Neuronal stem cell (in vitro differentiated cells): Measurements from ENCODE around the gene SPIN2A.
"Not testable (repeated sequence)": the region's sequence is repeated elsewhere in the genome, so short reads cannot be mapped to it uniquely, and the experiment has no call there.

ENCODE experiments used
- DNase-seq: peaks from one replicate; pipeline ENCODE4 v3.0.0-alpha.2; 2013; ENCODE audit warnings: low spot score
- H2AFZ ChIP-seq: one replicate; pipeline ENCODE4 v1.6.1; 2013; ENCODE audit warnings: mild to moderate bottlenecking, low read length, inconsistent platforms
- H2AK5ac ChIP-seq: 2 replicates; pipeline ENCODE4 v1.6.1; 2013; ENCODE audit warnings: low read depth, mild to moderate bottlenecking, inconsistent platforms, low read length, moderate library complexity, mixed read lengths
- H2BK120ac ChIP-seq: 2 replicates; pipeline ENCODE4 v1.6.1; 2013; ENCODE audit warnings: low read depth, mild to moderate bottlenecking, inconsistent platforms, low read length, moderate library complexity, mixed read lengths
- H2BK12ac ChIP-seq: one replicate; pipeline ENCODE4 v1.6.1; 2013; ENCODE audit warnings: low read length, inconsistent platforms
- H2BK15ac ChIP-seq: 2 replicates; pipeline ENCODE4 v1.6.1; 2013; ENCODE audit warnings: mild to moderate bottlenecking, low read length, inconsistent platforms, mixed read lengths
- H2BK5ac ChIP-seq: one replicate; pipeline ENCODE4 v1.6.1; 2013; ENCODE audit warnings: inconsistent platforms, mild to moderate bottlenecking, low read length, moderate library complexity
- H3K14ac ChIP-seq: one replicate; pipeline ENCODE4 v1.6.1; 2013; ENCODE audit warnings: low read length, inconsistent platforms
- H3K18ac ChIP-seq: 2 replicates; pipeline ENCODE4 v1.6.1; 2013; ENCODE audit warnings: low read length, inconsistent platforms
- H3K23ac ChIP-seq: 2 replicates; pipeline ENCODE4 v1.6.1; 2013; ENCODE audit warnings: low read depth, mild to moderate bottlenecking, mixed read lengths, low read length, inconsistent platforms; ENCODE audit not compliant: poor library complexity
- H3K27ac ChIP-seq: replicated peaks from 3 replicates; pipeline ENCODE4 v1.5.1; 2013; ENCODE audit warnings: low read length, inconsistent platforms
- H3K27me3 ChIP-seq, 3 experiments: 2 replicates each; pipeline ENCODE4 v1.6.1; 2013; ENCODE audit warnings: low read length in 3 of 3, mild to moderate bottlenecking in 2 of 3, inconsistent platforms in 1 of 3, low read depth in 1 of 3, mixed read lengths in 1 of 3, moderate library complexity in 1 of 3; ENCODE audit not compliant: control insufficient read depth in 3 of 3, insufficient read depth in 3 of 3
- H3K36me3 ChIP-seq, 2 donors: replicated peaks in 1 of 2; 2 replicates each; pipeline ENCODE4 v1.6.1; 2013; ENCODE audit warnings: low read length in 2 of 2; ENCODE audit not compliant: control insufficient read depth in 2 of 2, insufficient read depth in 2 of 2
- H3K4ac ChIP-seq: 2 replicates; pipeline ENCODE4 v1.6.1; 2013; ENCODE audit warnings: inconsistent platforms, mild to moderate bottlenecking, low read length, moderate library complexity
- H3K4me1 ChIP-seq, 2 donors: 1 replicate in 1 of 2; 2 replicates in 1 of 2; pipeline ENCODE4 v1.6.1; 2013; ENCODE audit warnings: low read length in 2 of 2, low read depth in 1 of 2; ENCODE audit not compliant: control insufficient read depth in 2 of 2, insufficient read depth in 1 of 2
- H3K4me2 ChIP-seq: one replicate; pipeline ENCODE4 v1.6.1; 2013; ENCODE audit warnings: mild to moderate bottlenecking, low read length, inconsistent platforms; ENCODE audit not compliant: insufficient read depth, poor library complexity, severe bottlenecking
- H3K4me3 ChIP-seq, 2 donors: 2 replicates each; pipeline ENCODE4 v1.5.1; 2013; ENCODE audit warnings: low read length in 2 of 2, mild to moderate bottlenecking in 2 of 2, inconsistent platforms in 1 of 2, moderate library complexity in 1 of 2
- H3K79me1 ChIP-seq: one replicate; pipeline ENCODE4 v1.6.1; 2013; ENCODE audit warnings: low read depth, mild to moderate bottlenecking, inconsistent platforms, low read length, moderate library complexity
- H3K9ac ChIP-seq: one replicate; pipeline ENCODE4 v1.6.1; 2013; ENCODE audit warnings: mild to moderate bottlenecking, low read depth, low read length, inconsistent platforms; ENCODE audit not compliant: poor library complexity
- H3K9me3 ChIP-seq, 2 donors: replicated peaks in 1 of 2; 2 replicates each; pipeline versions ENCODE3 to v1.6.1; 2013; ENCODE audit warnings: low read length in 2 of 2, mild to moderate bottlenecking in 2 of 2, inconsistent platforms in 1 of 2, low read depth in 1 of 2, mixed read lengths in 1 of 2, moderate library complexity in 1 of 2; ENCODE audit not compliant: control insufficient read depth in 2 of 2, insufficient read depth in 1 of 2
- H4K8ac ChIP-seq: one replicate; pipeline ENCODE4 v1.6.1; 2013; ENCODE audit warnings: low read depth, mild to moderate bottlenecking, inconsistent platforms, low read length, moderate library complexity
- H4K91ac ChIP-seq: one replicate; pipeline ENCODE4 v1.6.1; 2013; ENCODE audit warnings: low read length, low read depth, mild to moderate bottlenecking, inconsistent platforms; ENCODE audit not compliant: poor library complexity
- whole genome bisulfite sequencing, 2 donors: extraction: QIAGEN DNeasy Blood & Tissue Kit; methylation state at CpG; one replicate each; pipeline ENCODE4 v1.1.7; 2013; ENCODE audit warnings: missing lambda C conversion rate in 2 of 2, mixed read lengths in 1 of 2; ENCODE audit not compliant: insufficient read length in 2 of 2, insufficient replicate concordance in 1 of 2; ENCODE audit errors: extremely low coverage in 2 of 2; 5-methylcytosine and 5-hydroxymethylcytosine counted together

SPIN2A gene

GRCh38 chrX:57104921-57105398, 32.2 kb downstream of the SPIN2A start:
- peaks cover 0 to 20% of the 10 kb centered on the region in 2 donors for H3K36me3 ChIP-seq
- H3K79me1 ChIP-seq = no peaks in the 10 kb centered on the region
- no peak overlapping the region for H3K18ac ChIP-seq
- no peak overlapping the region for H3K27ac ChIP-seq
- H3K9me3 ChIP-seq = no peaks in the 10 kb centered on the region
- no peak overlapping the region for H3K4ac ChIP-seq
- H3K14ac ChIP-seq = no peak overlapping the region
- no CpG with 5 or more reads among the region's 2 CpGs for WGBS, 2 donors
- no peak for DNase-seq
- H3K4me2 ChIP-seq = no peak overlapping the region
- no peaks in the 10 kb centered on the region for H3K27me3 ChIP-seq
- H4K8ac ChIP-seq = no peak overlapping the region
- no peak overlapping the region for H2BK15ac ChIP-seq
- H2AFZ ChIP-seq = no peak overlapping the region
- no peaks in the 10 kb centered on the region for H3K4me1 ChIP-seq
- H2BK120ac ChIP-seq = no peak overlapping the region
- H4K91ac ChIP-seq = no peak overlapping the region
- no peak overlapping the region for H2BK5ac ChIP-seq
- no peak overlapping the region for H2BK12ac ChIP-seq
- H3K23ac ChIP-seq = no peak overlapping the region
- H2AK5ac ChIP-seq = no peak overlapping the region
- no peak overlapping the region for H3K4me3 ChIP-seq
- no peak overlapping the region for H3K9ac ChIP-seq

- Histone ChIP-seq H3K9me3 (no peaks in the 10 kb centered on the region), H2AK5ac (no peak overlapping the region), H3K4ac (no peak overlapping the region), H4K8ac (no peak overlapping the region), H3K36me3 (peaks cover 0 to 19% of the 10 kb centered on the region in 2 donors), H3K14ac (no peak overlapping the region), H4K91ac (no peak overlapping the region), H3K23ac (no peak overlapping the region), H3K79me1 (no peaks in the 10 kb centered on the region), H2AFZ (no peak overlapping the region), H2BK5ac (no peak overlapping the region), H3K27me3 (no peaks in the 10 kb centered on the region), H3K27ac (no peak overlapping the region), H3K4me2 (no peak overlapping the region), H2BK12ac (no peak overlapping the region), H3K4me1 (no peaks in the 10 kb centered on the region), H2BK15ac (no peak overlapping the region), H2BK120ac (no peak overlapping the region), H3K9ac (no peak overlapping the region), H3K4me3 (no peak overlapping the region), H3K18ac (no peak overlapping the region)
- no peak for DNase-seq
- no CpG with 5 or more reads among the region's 4 CpGs for WGBS, 2 donors
Measured at GRCh38 chrX:57104406-57104805, 32.8 kb downstream of the SPIN2A start.

- H3K9me3 ChIP-seq = peaks cover 0 to 3% of the 10 kb centered on the region in 2 donors
- WGBS, 2 donors = no CpG with 5 or more reads among the region's 3 CpGs
Measured at GRCh38 chrX:57103489-57103888, 33.7 kb downstream of the SPIN2A start.

GRCh38 chrX:57102918-57103317, 34.3 kb downstream of the SPIN2A start:
- not testable (repeated sequence) for H3K9me3 ChIP-seq, DNase-seq, H3K79me1 ChIP-seq, H3K4me1 ChIP-seq, H2BK5ac ChIP-seq, H2BK12ac ChIP-seq, H3K9ac ChIP-seq, H3K4me2 ChIP-seq, H2AK5ac ChIP-seq, H3K23ac ChIP-seq, H3K4ac ChIP-seq, H2BK120ac ChIP-seq, H2BK15ac ChIP-seq, H3K27me3 ChIP-seq, H3K14ac ChIP-seq, H3K36me3 ChIP-seq, H3K4me3 ChIP-seq, H4K8ac ChIP-seq, H2AFZ ChIP-seq, H3K27ac ChIP-seq, H4K91ac ChIP-seq, H3K18ac ChIP-seq
- WGBS, 2 donors = no CpG with 5 or more reads among the region's 6 CpGs

More at GRCh38 chrX:57103489-57103888, 33.7 kb downstream of the SPIN2A start:
- H3K79me1 ChIP-seq = no peaks in the 10 kb centered on the region
- no peak overlapping the region for H3K23ac ChIP-seq
- H2BK15ac ChIP-seq = no peak overlapping the region
- H3K4me2 ChIP-seq = no peak overlapping the region
- H4K91ac ChIP-seq = no peak overlapping the region
- DNase-seq = no peak
- H3K27me3 ChIP-seq = no peaks in the 10 kb centered on the region
- no peak overlapping the region for H2BK12ac ChIP-seq
- H3K18ac ChIP-seq = no peak overlapping the region
- H3K4me3 ChIP-seq = no peak overlapping the region
- H3K36me3 ChIP-seq = peaks cover 0 to 9% of the 10 kb centered on the region in 2 donors
- H3K27ac ChIP-seq = no peak overlapping the region
- no peak overlapping the region for H3K14ac ChIP-seq
- no peak overlapping the region for H2BK120ac ChIP-seq
- no peak overlapping the region for H4K8ac ChIP-seq
- no peak overlapping the region for H2BK5ac ChIP-seq
- no peak overlapping the region for H3K9ac ChIP-seq
- H3K4ac ChIP-seq = no peak overlapping the region
- no peak overlapping the region for H2AFZ ChIP-seq
- H2AK5ac ChIP-seq = no peak overlapping the region
- H3K4me1 ChIP-seq = no peaks in the 10 kb centered on the region
